Measurements from ENCODE around the gene KRTAP19-8.

KRTAP19-8 gene

DNA sequence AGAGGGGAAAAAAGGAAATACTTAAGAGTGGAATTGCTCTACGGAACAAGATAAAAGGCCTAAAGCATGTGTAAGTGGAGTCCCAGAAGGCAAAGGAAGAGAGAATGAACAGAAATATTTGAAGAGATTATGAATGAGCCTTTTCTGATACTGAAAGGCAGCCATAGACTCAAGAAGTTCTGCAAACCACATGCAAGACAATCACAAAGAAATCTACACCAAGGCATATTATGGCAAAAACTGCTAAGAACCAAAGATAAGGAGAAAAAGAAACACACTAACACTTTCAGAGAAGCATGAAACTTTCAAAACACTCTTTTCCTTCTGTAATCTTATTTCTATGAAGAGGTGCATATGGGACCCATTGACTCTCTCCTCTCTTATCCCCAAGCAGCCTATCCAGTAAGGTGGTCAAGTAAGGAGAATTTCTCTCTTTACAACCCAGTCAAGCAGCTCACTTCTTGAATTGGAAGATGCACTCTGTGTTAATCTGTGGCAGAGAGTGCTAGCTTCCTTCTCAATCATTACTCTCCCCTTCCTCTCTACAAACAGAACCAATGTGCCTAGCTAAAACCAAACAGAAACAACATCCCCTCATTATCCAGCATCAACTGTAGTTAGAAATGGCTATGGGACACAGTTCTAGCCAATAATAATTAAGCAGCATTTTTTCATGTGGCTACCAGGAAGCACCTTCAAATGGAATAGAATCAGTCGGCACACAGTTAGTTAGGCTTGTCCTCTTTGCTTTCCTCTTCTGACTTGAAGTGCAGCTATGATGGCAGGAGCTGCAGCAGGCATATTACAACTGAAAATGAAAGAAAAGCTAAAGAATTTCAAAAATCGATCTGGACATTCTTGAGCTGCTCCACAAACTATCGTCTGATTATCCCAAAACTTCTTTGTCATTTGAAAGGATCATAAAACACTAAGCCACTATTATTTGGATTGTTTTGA, 25.9 kb downstream of the KRTAP19-8 start:
- no peak for DNase-seq (ENCODE audit: low read depth)

DNA sequence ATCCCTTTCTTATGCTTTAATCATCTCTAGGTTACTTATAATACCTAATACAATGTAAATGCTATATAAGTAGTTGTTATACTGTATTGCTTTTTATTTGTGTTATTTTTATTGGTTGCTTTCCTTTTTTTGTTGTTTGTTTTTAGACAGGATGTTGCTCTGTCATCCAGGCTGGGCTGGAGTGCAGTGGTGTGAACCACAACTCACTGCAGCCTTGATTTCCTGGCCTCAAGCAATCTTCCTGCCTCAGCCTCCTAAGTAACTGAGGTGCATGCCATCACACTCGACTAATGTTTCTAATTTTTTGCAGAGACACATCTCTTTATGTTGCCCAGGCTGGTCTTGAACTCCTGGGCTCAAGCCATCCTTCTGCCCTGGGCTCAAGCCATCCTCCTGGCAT, 26.9 kb downstream of the KRTAP19-8 start:
- DNase-seq (ENCODE audit: low read depth): no peak

DNA sequence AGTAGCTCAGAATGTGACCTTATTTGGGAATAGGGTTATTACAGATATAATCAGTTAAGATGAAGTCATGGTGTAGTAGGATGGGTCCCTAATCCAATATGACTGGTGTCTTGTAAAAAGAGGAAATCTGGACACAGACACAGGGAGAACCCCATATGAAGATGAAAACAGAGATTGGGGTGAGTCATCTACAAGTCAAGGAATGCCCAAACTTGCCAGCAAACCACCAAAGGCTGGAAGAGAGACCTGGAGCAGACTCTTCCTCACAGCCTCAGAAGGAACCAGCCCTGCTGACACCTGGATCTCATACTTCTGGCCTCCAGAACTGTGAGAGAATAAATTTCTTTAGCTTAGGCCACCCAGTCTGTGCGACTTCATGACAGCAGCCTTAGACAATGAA, 29.9 kb downstream of the KRTAP19-8 start:
- no peak for DNase-seq (ENCODE audit: low read depth)

DNA sequence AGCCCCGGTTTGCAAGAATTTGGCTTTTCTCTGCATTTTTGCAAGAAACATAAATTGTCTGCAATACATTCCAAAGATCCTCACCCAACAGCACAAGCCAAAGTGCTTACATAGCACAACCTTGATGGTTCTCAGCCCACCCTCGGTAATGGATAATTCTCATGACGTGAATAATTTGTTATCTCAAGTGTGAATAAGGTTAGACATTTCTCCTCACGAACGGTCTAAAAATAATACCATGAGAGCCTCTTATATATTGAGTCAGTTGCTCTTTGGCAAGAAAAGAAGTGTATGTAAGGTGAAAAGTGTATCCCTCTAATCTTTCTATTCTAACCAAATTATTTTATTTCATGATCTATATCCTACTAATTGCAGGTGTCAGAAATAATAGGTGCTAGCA, 33.3 kb downstream of the KRTAP19-8 start:
- DNase-seq (ENCODE audit: low read depth): no peak

DNA sequence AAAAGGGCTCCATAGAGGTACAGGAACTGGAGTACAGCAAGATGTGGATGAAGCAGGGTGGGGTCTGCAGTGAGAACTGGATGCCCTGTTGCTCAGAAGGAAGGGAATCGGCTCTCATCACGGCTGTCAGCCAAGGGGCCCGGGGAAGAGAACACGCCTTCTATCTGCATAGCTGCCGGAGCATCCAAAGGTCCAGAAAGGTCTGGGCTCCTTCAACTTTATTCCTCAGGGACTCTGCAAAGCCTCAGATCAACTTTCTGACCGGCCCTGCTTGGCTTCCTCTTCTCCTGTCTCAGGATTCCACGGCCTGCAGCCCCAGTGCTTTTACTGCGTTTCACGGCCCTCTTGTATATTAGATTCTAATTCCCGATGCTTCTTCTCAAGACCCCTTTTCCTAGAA, 34.8 kb downstream of the KRTAP19-8 start:
- DNase-seq (ENCODE audit: low read depth): no peak

DNA sequence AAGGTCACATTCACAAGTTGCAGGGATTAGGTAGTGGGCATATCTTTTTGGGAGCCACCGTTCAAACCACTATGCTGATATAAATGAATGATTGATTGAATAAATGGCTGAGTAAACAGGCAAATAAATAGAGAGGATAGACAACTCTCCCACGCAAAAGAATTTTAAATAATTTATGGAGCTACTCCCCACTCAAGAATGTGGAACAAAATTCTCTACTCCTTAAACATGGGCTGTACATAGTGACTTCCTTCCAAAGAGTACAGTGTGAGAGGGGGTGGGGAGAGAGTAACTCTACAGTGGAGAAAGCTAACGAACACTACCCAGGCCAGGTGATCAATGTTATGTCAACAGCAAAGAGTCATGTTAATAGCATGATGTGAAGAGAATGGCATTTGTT, 40.7 kb downstream of the KRTAP19-8 start:
- DNase-seq (ENCODE audit: low read depth): no peak

DNA sequence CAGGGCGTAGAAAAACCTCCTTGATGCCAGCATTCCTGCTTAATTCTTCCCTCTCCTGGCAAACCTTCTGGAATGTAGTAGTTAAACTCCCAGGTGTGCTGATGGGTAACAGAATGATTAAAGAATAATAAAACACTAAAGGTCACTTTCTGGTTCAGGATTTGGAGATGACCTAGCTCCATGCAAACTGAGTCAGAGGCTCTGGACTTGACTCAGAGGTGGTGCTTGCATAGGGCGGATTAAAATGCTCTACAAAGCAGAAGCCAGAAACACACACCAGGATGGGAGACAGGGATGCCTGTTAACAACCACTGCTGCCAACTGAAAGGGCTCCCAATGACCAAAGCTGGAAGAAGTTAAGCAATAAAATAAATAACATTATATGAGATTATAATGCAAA, 41.5 kb downstream of the KRTAP19-8 start:
- DNase-seq (ENCODE audit: low read depth): no peak

DNA sequence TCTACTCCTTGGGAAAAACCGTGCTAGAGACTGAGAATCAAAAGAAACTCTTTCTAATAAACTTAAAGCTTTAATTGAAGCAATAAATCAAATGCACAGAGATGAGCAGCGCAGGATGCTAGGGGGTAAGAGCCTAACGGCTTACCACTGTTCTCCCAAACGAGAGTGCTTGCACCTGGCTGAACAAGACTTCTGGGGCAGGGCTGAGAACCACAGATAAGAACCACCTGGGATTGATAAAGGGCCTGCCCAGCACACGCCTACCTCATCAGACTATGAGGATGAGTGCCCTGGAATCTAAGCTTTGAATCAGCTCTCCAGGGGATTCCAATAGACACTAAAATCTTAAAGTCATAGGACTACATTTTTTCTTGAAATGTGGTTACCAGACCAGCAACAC, 43.3 kb downstream of the KRTAP19-8 start:
- no peak for DNase-seq (ENCODE audit: low read depth)

DNA sequence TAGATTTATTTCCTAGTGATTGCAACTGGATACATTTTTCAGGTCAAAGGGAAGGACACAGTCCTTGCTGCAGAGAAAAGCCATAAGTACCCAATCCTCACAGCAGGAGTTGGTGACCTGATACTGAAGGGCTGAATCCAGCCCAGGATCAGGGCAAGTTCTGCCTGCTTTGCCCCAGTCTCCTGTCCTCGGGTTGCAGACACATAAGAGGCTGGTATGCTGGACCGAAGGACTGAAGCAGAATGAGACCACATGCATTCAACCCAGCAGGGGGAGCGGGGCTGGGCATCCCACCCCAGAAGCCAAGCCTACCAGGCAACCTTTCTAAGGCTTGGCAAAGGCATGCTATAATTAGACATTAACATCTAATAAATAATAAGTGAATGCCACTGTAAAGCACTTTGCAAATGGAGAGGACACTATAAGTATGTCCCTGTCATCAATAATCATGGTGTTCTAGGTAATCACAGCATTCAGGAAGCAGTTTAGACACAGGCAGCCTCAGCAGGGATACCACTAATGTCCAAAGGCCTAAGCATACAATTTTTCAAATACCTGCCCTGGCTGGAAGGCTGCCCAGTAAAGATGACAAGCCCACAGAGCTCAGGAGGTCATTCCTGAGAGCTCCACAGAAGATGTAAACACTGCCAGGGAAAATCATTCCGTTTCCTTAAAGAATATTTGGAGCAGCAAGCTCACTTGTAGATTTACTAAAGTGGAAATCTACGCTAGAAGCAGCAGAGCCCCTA, 47.6 kb downstream of the KRTAP19-8 start:
- DNase-seq (ENCODE audit: low read depth): no peak

DNA sequence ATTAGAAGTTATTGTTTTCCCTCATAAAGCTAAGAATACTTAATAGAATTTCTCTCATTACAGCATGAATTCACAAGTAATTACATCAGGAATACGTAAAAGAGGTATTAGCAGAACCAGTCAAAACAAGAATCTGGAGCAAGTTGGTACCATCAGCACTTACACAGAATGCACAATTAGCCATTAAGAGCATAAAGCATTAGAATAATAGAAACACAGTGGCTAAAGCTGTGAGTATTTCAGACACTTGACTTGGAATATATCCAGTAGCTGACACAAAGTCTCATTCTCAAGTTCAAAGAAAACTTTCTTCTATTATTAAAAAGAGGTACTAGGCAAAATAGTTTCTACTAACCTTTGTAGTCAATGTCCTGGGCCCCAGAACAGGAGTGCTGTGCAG, 49.6 kb downstream of the KRTAP19-8 start:
- no peak for DNase-seq (ENCODE audit: low read depth)
